Karpas-422 (cell line): ENCODE measurements around the gene SCAF11. TPM values are rescaled to one million over a fixed set of nuclear protein-coding genes. Genes with fewer than 3 reads are reported as not detected.

Experiments used
- DNase-seq: peaks from one replicate; pipeline ENCODE4 v3.0.0-alpha.2; 2015
- H2AFZ ChIP-seq: fragments of 200-600 bp; sonication (generic); 2 replicates; pipeline ENCODE4 v1.6.1; 2014; ENCODE audit warnings: antibody characterized with exemption, low read length, mixed read lengths
- H3K27ac ChIP-seq: fragments of 200-600 bp; sonication (generic); 2 replicates; pipeline ENCODE4 v1.5.1; 2014; ENCODE audit warnings: mild to moderate bottlenecking, low read length, moderate library complexity
- H3K27me3 ChIP-seq: fragments of 200-600 bp; sonication (generic); 2 replicates; pipeline ENCODE4 v1.6.1; 2014; ENCODE audit warnings: low read length, mixed read lengths
- H3K36me3 ChIP-seq: fragments of 200-600 bp; sonication (generic); 2 replicates; pipeline ENCODE4 v1.6.1; 2014; ENCODE audit warnings: low read length, mixed read lengths; ENCODE audit not compliant: insufficient read depth
- H3K4me1 ChIP-seq: fragments of 200-600 bp; sonication (generic); 2 replicates; pipeline ENCODE4 v1.6.1; 2014; ENCODE audit warnings: mild to moderate bottlenecking, low read length, mixed read lengths
- H3K4me2 ChIP-seq: fragments of 200-600 bp; sonication (generic); 2 replicates; pipeline ENCODE4 v1.6.1; 2014; ENCODE audit warnings: low read length, low read depth, mild to moderate bottlenecking; ENCODE audit not compliant: poor library complexity, severe bottlenecking
- H3K4me3 ChIP-seq: fragments of 200-600 bp; sonication (generic); 2 replicates; pipeline ENCODE4 v1.5.1; 2014; ENCODE audit warnings: mild to moderate bottlenecking, antibody characterized with exemption, low read length, mixed read lengths
- H3K79me2 ChIP-seq: fragments of 200-600 bp; sonication (generic); 2 replicates; pipeline ENCODE4 v1.6.1; 2014; ENCODE audit warnings: mild to moderate bottlenecking, low read length, mixed read lengths
- H3K9ac ChIP-seq: fragments of 200-600 bp; sonication (generic); 2 replicates; pipeline ENCODE4 v1.6.0; 2014; ENCODE audit warnings: low read length
- H3K9me2 ChIP-seq: fragments of 200-600 bp; sonication (generic), shearing (Covaris generic); replicated peaks from 2 replicates; pipeline ENCODE4 v1.6.0; 2014; ENCODE audit warnings: mild to moderate bottlenecking, low read length, moderate library complexity; ENCODE audit not compliant: insufficient read depth
- H3K9me3 ChIP-seq: fragments of 300-700, 200-600 bp; sonication (generic); 2 replicates; pipeline ENCODE4 v1.6.1; 2014; ENCODE audit warnings: low read length, mixed read lengths
- H4K20me1 ChIP-seq: fragments of 200-600 bp; sonication (generic); 2 replicates; pipeline ENCODE4 v1.6.1; 2014; ENCODE audit warnings: mild to moderate bottlenecking, antibody characterized with exemption, low read length, low read depth; ENCODE audit not compliant: insufficient read depth
- total RNA-seq: library from RNA; depleted of rRNA; stranded (reverse); fragments of >200 nt; shearing (Covaris generic); gene quantifications from 2 replicates; pipeline ENCODE4 v1.2.3, GENCODE V29; 2014; ENCODE audit warnings: low replicate concordance

The SCAF11 gene
- total RNA-seq, 1 experiment from 2014 or later: 150 TPM

- no peaks in the 10 kb centered on the region for H3K27me3 ChIP-seq
- H4K20me1 ChIP-seq: no peaks in the 10 kb centered on the region
- H3K9me2 ChIP-seq: no peaks in the 10 kb centered on the region
- no peak overlapping the region for H3K4me3 ChIP-seq
- H3K36me3 ChIP-seq: peaks cover 67% of the 10 kb centered on the region
- DNase-seq: no peak
- no peak overlapping the region for H3K27ac ChIP-seq
- H3K4me1 ChIP-seq: peaks cover 25% of the 10 kb centered on the region
- no peaks in the 10 kb centered on the region for H3K9me3 ChIP-seq
- no peak overlapping the region for H3K4me2 ChIP-seq
- H3K9ac ChIP-seq: no peak overlapping the region
- peaks cover 60% of the 10 kb centered on the region for H3K79me2 ChIP-seq
- no peak overlapping the region for H2AFZ ChIP-seq
These were observed 60.0 kb downstream of the SCAF11 start for GRCh38 chr12:45930369-45930768.

- H3K9me2 ChIP-seq: no peaks in the 10 kb centered on the region
- no peak overlapping the region for H3K27ac ChIP-seq
- no peak overlapping the region for H2AFZ ChIP-seq
- H3K9me3 ChIP-seq: no peaks in the 10 kb centered on the region
- H3K36me3 ChIP-seq: peaks cover 80% of the 10 kb centered on the region
- H4K20me1 ChIP-seq: no peaks in the 10 kb centered on the region
- H3K4me3 ChIP-seq: no peak overlapping the region
- H3K79me2 ChIP-seq: peaks cover 45% of the 10 kb centered on the region
- H3K4me2 ChIP-seq: no peak overlapping the region
- H3K4me1 ChIP-seq: peaks cover 4% of the 10 kb centered on the region
- no peak for DNase-seq
- no peaks in the 10 kb centered on the region for H3K27me3 ChIP-seq
- no peak overlapping the region for H3K9ac ChIP-seq
These were observed 62.1 kb downstream of the SCAF11 start for GRCh38 chr12:45928309-45928708.

GRCh38 chr12:45918818-45919217 is 71.6 kb downstream of the SCAF11 start:
- no peak for DNase-seq
- Histone ChIP-seq H3K9me3 (no peaks in the 10 kb centered on the region), H3K4me3 (no peak overlapping the region), H2AFZ (no peak overlapping the region), H3K9me2 (no peaks in the 10 kb centered on the region), H3K36me3 (peaks cover 36% of the 10 kb centered on the region; the same call in 1 of the 2 replicates), H3K27me3 (no peaks in the 10 kb centered on the region), H3K79me2 (peaks cover 4% of the 10 kb centered on the region; the same call in 1 of the 2 replicates), H4K20me1 (no peaks in the 10 kb centered on the region), H3K4me1 (peaks cover 29% of the 10 kb centered on the region), H3K4me2 (no peak overlapping the region), H3K9ac (no peak overlapping the region), H3K27ac (no peak overlapping the region)

- Histone ChIP-seq H3K79me2 (no peaks in the 10 kb centered on the region), H3K9me2 (no peaks in the 10 kb centered on the region), H3K4me1 (peaks cover 63% of the 10 kb centered on the region), H3K9me3 (no peaks in the 10 kb centered on the region), H4K20me1 (no peaks in the 10 kb centered on the region), H3K36me3 (peaks cover 17% of the 10 kb centered on the region; the same call in 1 of the 2 replicates), H2AFZ (no peak overlapping the region), H3K4me3 (no peak overlapping the region), H3K4me2 (no peak overlapping the region), H3K9ac (no peak overlapping the region), H3K27ac (peak overlapping the region; percentile 73), H3K27me3 (no peaks in the 10 kb centered on the region)
- no peak for DNase-seq
These were observed 75.0 kb downstream of the SCAF11 start for GRCh38 chr12:45915405-45915804.

GRCh38 chr12:45914090-45914489 is 76.3 kb downstream of the SCAF11 start:
- Histone ChIP-seq H3K4me3 (peak overlapping the region; percentile 33), H3K4me1 (peaks cover 70% of the 10 kb centered on the region), H2AFZ (no peak overlapping the region), H4K20me1 (no peaks in the 10 kb centered on the region), H3K36me3 (peaks cover 18% of the 10 kb centered on the region; the same call in 1 of the 2 replicates), H3K9me2 (no peaks in the 10 kb centered on the region), H3K79me2 (no peaks in the 10 kb centered on the region; the same call in 1 of the 2 replicates), H3K4me2 (peak overlapping the region; percentile 66), H3K27me3 (no peaks in the 10 kb centered on the region), H3K9me3 (no peaks in the 10 kb centered on the region), H3K9ac (peak overlapping the region; percentile 35; the same call in 1 of the 2 replicates), H3K27ac (peak overlapping the region; percentile 93)
- peak; percentile 84 for DNase-seq

- peaks cover 19% of the 10 kb centered on the region for H3K36me3 ChIP-seq
- peak; percentile 87 for DNase-seq
- peaks cover 4% of the 10 kb centered on the region; the same call in 1 of the 2 replicates for H3K79me2 ChIP-seq
- H3K4me2 ChIP-seq: peak overlapping the region; percentile 66
- H3K9me3 ChIP-seq: no peaks in the 10 kb centered on the region
- no peaks in the 10 kb centered on the region for H3K27me3 ChIP-seq
- H3K9ac ChIP-seq: peak overlapping the region; percentile 53
- no peaks in the 10 kb centered on the region for H4K20me1 ChIP-seq
- H3K4me3 ChIP-seq: peak overlapping the region; percentile 50
- H3K27ac ChIP-seq: peak overlapping the region; percentile 93
- H3K4me1 ChIP-seq: peaks cover 75% of the 10 kb centered on the region
- H3K9me2 ChIP-seq: no peaks in the 10 kb centered on the region
- H2AFZ ChIP-seq: no peak overlapping the region
These were observed 76.7 kb downstream of the SCAF11 start for GRCh38 chr12:45913631-45914030.

GRCh38 chr12:45912774-45913173 is 77.6 kb downstream of the SCAF11 start:
- peak overlapping the region; percentile 66 for H3K4me2 ChIP-seq
- H3K27ac ChIP-seq: peak overlapping the region; percentile 93
- no peak overlapping the region for H2AFZ ChIP-seq
- peaks cover 4% of the 10 kb centered on the region; the same call in 1 of the 2 replicates for H3K79me2 ChIP-seq
- no peaks in the 10 kb centered on the region for H3K9me2 ChIP-seq
- H3K4me1 ChIP-seq: peaks cover 83% of the 10 kb centered on the region
- H3K27me3 ChIP-seq: no peaks in the 10 kb centered on the region
- H3K9me3 ChIP-seq: no peaks in the 10 kb centered on the region
- no peaks in the 10 kb centered on the region for H4K20me1 ChIP-seq
- H3K4me3 ChIP-seq: peak overlapping the region; percentile 50; the same call in 1 of the 2 replicates
- no peak for DNase-seq
- peaks cover 20% of the 10 kb centered on the region for H3K36me3 ChIP-seq
- peak overlapping the region; percentile 53 for H3K9ac ChIP-seq

GRCh38 chr12:45909041-45909713 is 81.2 kb downstream of the SCAF11 start:
- Histone ChIP-seq H3K9ac (no peak overlapping the region), H3K27me3 (no peaks in the 10 kb centered on the region), H3K36me3 (peaks cover 20% of the 10 kb centered on the region), H3K27ac (peak overlapping the region; percentile 97), H2AFZ (no peak overlapping the region), H3K9me2 (no peaks in the 10 kb centered on the region), H3K4me3 (no peak overlapping the region), H3K9me3 (no peaks in the 10 kb centered on the region), H3K79me2 (peaks cover 8% of the 10 kb centered on the region), H4K20me1 (no peaks in the 10 kb centered on the region), H3K4me2 (peak overlapping the region; percentile 79), H3K4me1 (peaks cover 90% of the 10 kb centered on the region)
- no peak for DNase-seq
